AG09319 (cell line): ENCODE measurements around the gene RGS14.

Experiments
- DNase-seq: peaks from one replicate; pipeline ENCODE4 v3.0.0-alpha.2; 2010; ENCODE audit warnings: low read depth; ENCODE audit errors: extremely low read depth
- CTCF ChIP-seq: IDR thresholded peaks from 2 replicates; pipeline ENCODE4 v1.5.1; 2011; ENCODE audit warnings: low read depth, mild to moderate bottlenecking, inconsistent platforms, low read length, moderate library complexity

Gene RGS14

GRCh38 chr5:177403102-177403791 lies 45.5 kb downstream of the RGS14 start:
- no peak for TF ChIP-seq CTCF
- no peak for DNase-seq

GRCh38 chr5:177403792-177404640 lies 46.3 kb downstream of the RGS14 start:
- TF ChIP-seq CTCF: peak; percentile 72
- no peak for DNase-seq

- no peak for TF ChIP-seq CTCF
- no peak for DNase-seq
Observed at GRCh38 chr5:177404641-177405179, 47.0 kb downstream of the RGS14 start.

- DNase-seq: no peak
- TF ChIP-seq CTCF: no peak
Observed at GRCh38 chr5:177405312-177405711, 47.6 kb downstream of the RGS14 start.

- no peak for DNase-seq
- no peak for TF ChIP-seq CTCF
Observed at GRCh38 chr5:177405805-177406204, 48.1 kb downstream of the RGS14 start.

- no peak for TF ChIP-seq CTCF
- no peak for DNase-seq
Observed at GRCh38 chr5:177409043-177409801, 51.5 kb downstream of the RGS14 start, which contains the start of gene F12. Gene F12, minus strand, starts transcription at chr5:177409564. Its CDS starts 37 bp downstream, at chr5:177409527.
